ENCODE measurements around the gene TGFBR3. TPM values are rescaled to one million over a fixed set of nuclear protein-coding genes. Genes with fewer than 3 reads are reported as not detected.

TGFBR3 gene
- total RNA-seq, 4 donors from 2014 or later, result 87.8 to 388 (median 212) TPM

DNA sequence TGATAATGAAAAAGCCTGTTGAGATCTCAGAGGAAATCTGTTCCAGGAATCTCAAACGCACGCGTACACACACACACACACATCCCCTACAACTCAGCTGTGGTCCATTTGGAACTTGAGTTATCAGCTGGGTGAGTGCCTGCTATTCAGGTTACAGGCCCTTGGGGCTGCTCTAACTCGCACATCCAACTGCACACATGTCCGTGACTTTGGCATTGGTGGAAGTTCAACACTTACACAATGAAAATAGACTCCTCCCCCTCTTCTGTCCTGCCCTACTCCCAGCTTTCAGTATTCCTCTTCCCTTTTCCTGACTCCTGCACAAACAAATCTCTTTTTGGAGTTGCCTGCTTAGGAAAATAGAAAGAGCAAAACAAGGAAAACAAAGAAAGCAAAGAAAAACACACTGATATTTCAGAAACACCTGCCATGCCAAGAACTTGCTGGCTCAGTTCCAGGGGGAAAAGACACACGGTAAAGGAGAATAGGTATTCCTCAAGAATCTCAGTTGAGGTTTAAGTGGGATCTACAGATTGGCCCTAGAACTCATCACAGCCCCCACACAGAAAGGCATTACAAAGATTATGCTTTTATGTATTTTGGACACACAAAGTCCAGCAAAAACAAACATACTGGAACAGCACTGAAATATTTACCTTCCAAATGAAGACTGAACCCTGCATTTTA is 140.9 kb downstream of the TGFBR3 start:
- no peaks in the 10 kb centered on the region for H3K36me3 ChIP-seq
- no peak overlapping the region for H3K4me3 ChIP-seq
- H3K27ac ChIP-seq, result peak overlapping the region; percentile 44 to 75
- intact Hi-C loops (cut with DNase I; ENCODE audit: low total_unique reads), result no loop called here
- peaks cover 11 to 18% of the 10 kb centered on the region in 2 donors for H3K4me1 ChIP-seq
- no peaks in the 10 kb centered on the region for H3K9me3 ChIP-seq
- peak; percentile 61 to 62 for DNase-seq
- TF ChIP-seq POLR2A (IDR thresholded peaks at IDR 0.05), result no peak
- TF ChIP-seq, protein P1, sequence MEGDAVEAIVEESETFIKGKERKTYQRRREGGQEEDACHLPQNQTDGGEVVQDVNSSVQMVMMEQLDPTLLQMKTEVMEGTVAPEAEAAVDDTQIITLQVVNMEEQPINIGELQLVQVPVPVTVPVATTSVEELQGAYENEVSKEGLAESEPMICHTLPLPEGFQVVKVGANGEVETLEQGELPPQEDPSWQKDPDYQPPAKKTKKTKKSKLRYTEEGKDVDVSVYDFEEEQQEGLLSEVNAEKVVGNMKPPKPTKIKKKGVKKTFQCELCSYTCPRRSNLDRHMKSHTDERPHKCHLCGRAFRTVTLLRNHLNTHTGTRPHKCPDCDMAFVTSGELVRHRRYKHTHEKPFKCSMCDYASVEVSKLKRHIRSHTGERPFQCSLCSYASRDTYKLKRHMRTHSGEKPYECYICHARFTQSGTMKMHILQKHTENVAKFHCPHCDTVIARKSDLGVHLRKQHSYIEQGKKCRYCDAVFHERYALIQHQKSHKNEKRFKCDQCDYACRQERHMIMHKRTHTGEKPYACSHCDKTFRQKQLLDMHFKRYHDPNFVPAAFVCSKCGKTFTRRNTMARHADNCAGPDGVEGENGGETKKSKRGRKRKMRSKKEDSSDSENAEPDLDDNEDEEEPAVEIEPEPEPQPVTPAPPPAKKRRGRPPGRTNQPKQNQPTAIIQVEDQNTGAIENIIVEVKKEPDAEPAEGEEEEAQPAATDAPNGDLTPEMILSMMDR (IDR thresholded peaks at IDR 0.05), result peak in 2 of 4 experiments; percentile 7 to 25
- no peaks in the 10 kb centered on the region for H3K27me3 ChIP-seq

DNA sequence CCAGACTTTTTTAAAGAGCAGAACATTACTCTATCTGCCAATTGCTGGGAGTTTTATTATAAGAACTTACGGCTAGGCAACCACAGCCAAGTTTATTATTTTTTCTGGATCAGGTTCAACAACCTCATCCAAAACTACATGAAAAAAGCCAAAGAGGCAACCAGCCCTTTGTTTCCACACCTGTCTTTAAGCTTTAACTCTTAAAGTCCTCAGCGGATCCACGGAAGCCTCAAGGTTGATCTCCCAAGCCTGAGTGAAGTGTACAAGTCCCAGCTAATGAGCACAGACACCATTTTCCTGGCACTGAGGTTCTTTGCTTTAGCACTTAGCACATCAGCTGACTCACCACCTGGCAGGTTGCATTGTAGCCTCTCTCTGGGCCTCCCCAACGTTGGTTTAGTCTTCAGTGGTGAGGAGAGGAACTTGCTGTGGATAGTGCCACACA is 143.1 kb downstream of the TGFBR3 start:
- H3K27ac ChIP-seq, result peak overlapping the region; percentile 70 to 83
- H3K27me3 ChIP-seq, result no peaks in the 10 kb centered on the region
- intact Hi-C loops (cut with DNase I; ENCODE audit: low total_unique reads), result no loop called here
- H3K36me3 ChIP-seq, result no peaks in the 10 kb centered on the region
- TF ChIP-seq POLR2A (IDR thresholded peaks at IDR 0.05), result no peak
- TF ChIP-seq, protein P1 (IDR thresholded peaks at IDR 0.05), result no peak
- peaks cover 7 to 18% of the 10 kb centered on the region in 2 donors for H3K4me1 ChIP-seq
- peak; percentile 68 to 78 for DNase-seq
- no peaks in the 10 kb centered on the region for H3K9me3 ChIP-seq
- H3K4me3 ChIP-seq, result no peak overlapping the region

DNA sequence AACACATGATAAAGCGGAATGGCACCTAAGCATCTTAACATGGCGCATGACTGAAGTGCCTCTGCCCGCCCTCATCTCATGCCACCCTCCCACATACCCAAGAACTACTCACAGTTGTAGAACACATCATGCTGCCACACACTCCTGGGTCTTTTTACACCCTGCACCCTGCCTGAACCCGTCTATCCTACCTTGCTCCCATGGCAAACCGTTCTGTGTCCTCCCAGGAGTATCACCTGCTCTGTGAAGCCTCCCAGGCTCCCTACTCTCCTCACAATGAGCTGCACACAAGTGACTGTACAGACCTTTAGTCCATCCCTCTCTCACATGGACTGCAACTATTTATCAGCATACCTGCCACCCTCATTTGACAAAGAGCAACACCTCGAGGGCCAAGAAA is 144.0 kb downstream of the TGFBR3 start:
- Histone ChIP-seq H3K9me3 (no peaks in the 10 kb centered on the region), H3K27ac (peak overlapping the region; percentile 70 to 83), H3K36me3 (no peaks in the 10 kb centered on the region), H3K4me3 (no peak overlapping the region), H3K27me3 (no peaks in the 10 kb centered on the region), H3K4me1 (peaks cover 7 to 18% of the 10 kb centered on the region in 2 donors)
- no peak for TF ChIP-seq POLR2A (IDR thresholded peaks at IDR 0.05)
- TF ChIP-seq, protein P1 (IDR thresholded peaks at IDR 0.05), result no peak
- DNase-seq, result no peak
- intact Hi-C loops (cut with DNase I; ENCODE audit: low total_unique reads), result no loop called here

DNA sequence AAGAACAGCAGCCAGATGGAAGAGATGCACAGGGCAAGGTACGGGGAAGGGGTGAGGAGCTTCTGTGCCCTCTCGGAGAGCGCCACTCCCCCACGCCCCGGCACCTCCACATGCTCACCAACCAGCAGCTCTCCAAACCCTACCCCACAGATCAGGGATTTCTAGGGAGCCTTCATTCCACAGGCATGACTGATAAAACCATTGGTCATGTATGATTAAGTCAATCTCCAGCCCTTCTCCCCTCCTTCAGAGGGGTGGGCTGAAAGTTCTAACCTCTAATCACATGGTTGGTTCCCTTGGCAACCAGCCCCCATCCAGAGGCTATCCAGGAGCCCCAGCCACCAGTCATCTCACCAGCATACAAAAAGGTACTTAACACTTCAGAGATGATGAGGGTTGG is 144.7 kb downstream of the TGFBR3 start:
- no peak for TF ChIP-seq POLR2A (IDR thresholded peaks at IDR 0.05)
- TF ChIP-seq, protein P1 (IDR thresholded peaks at IDR 0.05), result no peak
- Histone ChIP-seq H3K9me3 (no peaks in the 10 kb centered on the region), H3K27me3 (no peaks in the 10 kb centered on the region), H3K36me3 (no peaks in the 10 kb centered on the region), H3K27ac (peak overlapping the region; percentile 70 to 83), H3K4me1 (peaks cover 7 to 18% of the 10 kb centered on the region in 2 donors), H3K4me3 (no peak overlapping the region)
- intact Hi-C loops (cut with DNase I; ENCODE audit: low total_unique reads), result no loop called here
- no peak for DNase-seq

DNA sequence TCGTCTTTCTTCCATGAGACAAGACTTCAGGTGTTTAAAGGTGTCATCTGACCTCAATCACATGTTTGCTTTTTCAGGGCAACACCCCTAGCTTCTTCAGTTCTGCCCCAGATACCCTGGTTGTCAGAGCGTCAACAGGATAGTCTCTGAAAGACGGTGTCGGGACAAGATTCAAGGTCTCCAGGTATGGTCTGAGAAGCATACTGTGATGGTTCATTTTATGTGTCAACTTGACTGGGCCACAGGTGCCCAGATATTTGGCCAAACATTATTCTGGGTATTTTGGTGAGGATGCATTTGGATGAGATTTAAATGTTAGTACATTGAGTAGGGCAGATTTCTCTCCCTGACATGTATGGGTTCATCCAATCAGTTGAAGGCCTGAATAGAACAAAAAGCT is 148.3 kb downstream of the TGFBR3 start:
- TF ChIP-seq POLR2A (IDR thresholded peaks at IDR 0.05), result no peak
- TF ChIP-seq, protein P1 (IDR thresholded peaks at IDR 0.05), result no peak
- no peak for DNase-seq
- Histone ChIP-seq H3K4me3 (no peak overlapping the region), H3K27ac (peak overlapping the region; percentile 91 to 97), H3K4me1 (peaks cover 6 to 17% of the 10 kb centered on the region in 2 donors), H3K36me3 (no peaks in the 10 kb centered on the region), H3K27me3 (no peaks in the 10 kb centered on the region), H3K9me3 (no peaks in the 10 kb centered on the region)
- intact Hi-C loops (cut with DNase I; ENCODE audit: low total_unique reads), result no loop called here
